ES-I3 (cell line): ENCODE measurements around the gene IGFBP2.

Source experiments
- H3K36me3 ChIP-seq: 2 replicates; pipeline ENCODE4 v1.6.1; 2013; ENCODE audit warnings: mild to moderate bottlenecking, low read length, control low read depth, moderate library complexity; ENCODE audit not compliant: insufficient read depth
- H3K4me1 ChIP-seq: 2 replicates; pipeline ENCODE4 v1.6.1; 2013; ENCODE audit warnings: mild to moderate bottlenecking, control low read depth, low read length; ENCODE audit not compliant: insufficient read depth
- H3K9ac ChIP-seq: 2 replicates; pipeline ENCODE4 v1.6.1; 2013; ENCODE audit warnings: low read depth, mild to moderate bottlenecking, low read length, moderate library complexity
- H3K9me3 ChIP-seq: 2 replicates; pipeline ENCODE4 v1.6.1; 2013; ENCODE audit warnings: mild to moderate bottlenecking, low read length, moderate library complexity; ENCODE audit not compliant: control insufficient read depth, insufficient read depth

Gene IGFBP2

GRCh38 chr2:216657980-216658379 lies 24.8 kb downstream of the IGFBP2 start:
- Histone ChIP-seq H3K9ac (no peak overlapping the region), H3K9me3 (no peaks in the 10 kb centered on the region), H3K4me1 (no peaks in the 10 kb centered on the region), H3K36me3 (peaks cover 9% of the 10 kb centered on the region; the same call in 1 of the 2 replicates)

GRCh38 chr2:216658757-216659156 lies 25.5 kb downstream of the IGFBP2 start:
- Histone ChIP-seq H3K9ac (no peak overlapping the region), H3K4me1 (no peaks in the 10 kb centered on the region), H3K9me3 (no peaks in the 10 kb centered on the region), H3K36me3 (peaks cover 9% of the 10 kb centered on the region; the same call in 1 of the 2 replicates)

DNA sequence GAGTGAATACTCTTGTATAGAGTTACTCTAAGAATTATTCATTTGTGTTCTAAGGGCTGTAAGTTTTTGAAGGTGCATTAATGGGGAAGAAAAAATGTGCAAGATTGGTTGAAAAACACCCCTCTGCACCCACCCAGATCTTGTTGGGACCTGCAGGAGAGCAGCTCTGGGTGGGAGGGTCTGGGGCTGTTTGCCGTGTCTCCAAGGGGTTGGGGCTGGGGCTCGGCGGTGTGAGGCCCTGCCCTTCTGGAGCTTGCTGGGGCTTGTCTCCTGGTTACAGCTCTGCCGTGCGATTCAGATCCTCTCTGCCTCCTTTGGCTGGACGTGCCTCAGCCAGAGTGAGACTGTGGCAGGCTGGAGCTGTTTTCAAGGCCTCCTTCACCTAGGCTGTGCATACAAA lies 26.1 kb downstream of the IGFBP2 start:
- no peak overlapping the region for H3K9ac ChIP-seq
- H3K4me1 ChIP-seq: no peaks in the 10 kb centered on the region; the same call in 1 of the 2 replicates
- H3K36me3 ChIP-seq: peaks cover 9% of the 10 kb centered on the region; the same call in 1 of the 2 replicates
- H3K9me3 ChIP-seq: no peaks in the 10 kb centered on the region

DNA sequence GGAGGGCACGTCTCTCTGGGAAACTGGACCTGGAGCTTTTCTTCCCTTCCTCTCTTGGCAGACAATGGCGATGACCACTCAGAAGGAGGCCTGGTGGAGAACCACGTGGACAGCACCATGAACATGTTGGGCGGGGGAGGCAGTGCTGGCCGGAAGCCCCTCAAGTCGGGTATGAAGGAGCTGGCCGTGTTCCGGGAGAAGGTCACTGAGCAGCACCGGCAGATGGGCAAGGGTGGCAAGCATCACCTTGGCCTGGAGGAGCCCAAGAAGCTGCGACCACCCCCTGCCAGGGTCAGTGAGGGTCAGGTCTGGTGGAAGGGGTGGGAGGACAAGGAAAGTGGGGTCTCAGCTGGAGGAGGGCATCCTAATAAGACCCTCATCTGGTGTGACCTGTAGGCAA lies 27.3 kb downstream of the IGFBP2 start:
- Histone ChIP-seq H3K9ac (no peak overlapping the region), H3K36me3 (peaks cover 5% of the 10 kb centered on the region; the same call in 1 of the 2 replicates)

GRCh38 chr2:216661051-216661450 lies 27.8 kb downstream of the IGFBP2 start:
- Histone ChIP-seq H3K9me3 (no peaks in the 10 kb centered on the region), H3K9ac (no peak overlapping the region), H3K36me3 (peaks cover 5% of the 10 kb centered on the region; the same call in 1 of the 2 replicates), H3K4me1 (peaks cover 2% of the 10 kb centered on the region; the same call in 1 of the 2 replicates)

More for the DNA sequence above, 27.3 kb downstream of the IGFBP2 start:
- no peaks in the 10 kb centered on the region; the same call in 1 of the 2 replicates for H3K4me1 ChIP-seq
- H3K9me3 ChIP-seq: no peaks in the 10 kb centered on the region

DNA sequence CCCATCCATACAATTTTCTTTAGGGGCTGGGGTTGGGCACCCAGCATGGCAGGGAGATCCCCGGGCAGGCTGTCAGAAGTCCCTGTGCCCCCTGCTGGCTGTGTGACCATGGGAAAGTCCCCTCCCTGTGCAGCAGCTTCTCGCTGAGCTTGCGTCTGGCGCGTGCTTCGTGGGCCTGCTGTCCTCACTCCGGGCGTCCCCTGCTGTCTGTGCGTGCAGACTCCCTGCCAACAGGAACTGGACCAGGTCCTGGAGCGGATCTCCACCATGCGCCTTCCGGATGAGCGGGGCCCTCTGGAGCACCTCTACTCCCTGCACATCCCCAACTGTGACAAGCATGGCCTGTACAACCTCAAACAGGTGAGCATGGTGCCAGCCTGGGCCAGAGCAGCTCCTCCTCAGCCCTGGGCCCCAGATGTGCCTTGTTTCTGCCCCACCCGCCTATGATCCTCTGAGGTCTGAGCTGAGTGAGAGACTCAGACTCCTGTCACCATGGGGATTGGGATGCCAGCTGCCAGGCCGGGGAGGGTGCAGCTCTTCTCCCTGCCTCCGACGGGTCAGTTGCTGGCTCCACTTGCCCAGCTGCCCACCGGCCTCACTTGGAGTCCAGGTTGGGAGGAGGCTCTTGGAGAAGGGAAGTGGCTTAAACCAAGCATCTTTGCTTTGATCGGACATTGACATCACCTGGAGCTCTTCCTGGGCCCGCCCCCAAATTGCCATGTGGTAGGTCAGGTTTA lies 28.6 kb downstream of the IGFBP2 start:
- Histone ChIP-seq H3K36me3 (peaks cover 5% of the 10 kb centered on the region; the same call in 1 of the 2 replicates), H3K9me3 (no peaks in the 10 kb centered on the region), H3K9ac (no peak overlapping the region), H3K4me1 (peaks cover 6% of the 10 kb centered on the region; the same call in 1 of the 2 replicates)

GRCh38 chr2:216663106-216663505 lies 29.9 kb downstream of the IGFBP2 start:
- Histone ChIP-seq H3K36me3 (peaks cover 5% of the 10 kb centered on the region; the same call in 1 of the 2 replicates), H3K9me3 (no peaks in the 10 kb centered on the region), H3K4me1 (peaks cover 6% of the 10 kb centered on the region; the same call in 1 of the 2 replicates), H3K9ac (no peak overlapping the region)

DNA sequence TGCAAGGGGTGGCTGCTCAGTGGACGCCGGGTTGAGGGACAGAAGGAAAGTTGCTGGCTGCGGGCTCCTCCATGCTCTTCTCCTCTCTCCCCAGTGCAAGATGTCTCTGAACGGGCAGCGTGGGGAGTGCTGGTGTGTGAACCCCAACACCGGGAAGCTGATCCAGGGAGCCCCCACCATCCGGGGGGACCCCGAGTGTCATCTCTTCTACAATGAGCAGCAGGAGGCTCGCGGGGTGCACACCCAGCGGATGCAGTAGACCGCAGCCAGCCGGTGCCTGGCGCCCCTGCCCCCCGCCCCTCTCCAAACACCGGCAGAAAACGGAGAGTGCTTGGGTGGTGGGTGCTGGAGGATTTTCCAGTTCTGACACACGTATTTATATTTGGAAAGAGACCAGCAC lies 30.6 kb downstream of the IGFBP2 start:
- Histone ChIP-seq H3K4me1 (peaks cover 6% of the 10 kb centered on the region; the same call in 1 of the 2 replicates), H3K36me3 (peaks cover 4% of the 10 kb centered on the region; the same call in 1 of the 2 replicates), H3K9me3 (no peaks in the 10 kb centered on the region), H3K9ac (no peak overlapping the region)

- Histone ChIP-seq H3K4me1 (peaks cover 6% of the 10 kb centered on the region; the same call in 1 of the 2 replicates), H3K9ac (no peak overlapping the region), H3K36me3 (no peaks in the 10 kb centered on the region; the same call in 1 of the 2 replicates), H3K9me3 (no peaks in the 10 kb centered on the region)
Observed at GRCh38 chr2:216664593-216665034, 31.4 kb downstream of the IGFBP2 start.

DNA sequence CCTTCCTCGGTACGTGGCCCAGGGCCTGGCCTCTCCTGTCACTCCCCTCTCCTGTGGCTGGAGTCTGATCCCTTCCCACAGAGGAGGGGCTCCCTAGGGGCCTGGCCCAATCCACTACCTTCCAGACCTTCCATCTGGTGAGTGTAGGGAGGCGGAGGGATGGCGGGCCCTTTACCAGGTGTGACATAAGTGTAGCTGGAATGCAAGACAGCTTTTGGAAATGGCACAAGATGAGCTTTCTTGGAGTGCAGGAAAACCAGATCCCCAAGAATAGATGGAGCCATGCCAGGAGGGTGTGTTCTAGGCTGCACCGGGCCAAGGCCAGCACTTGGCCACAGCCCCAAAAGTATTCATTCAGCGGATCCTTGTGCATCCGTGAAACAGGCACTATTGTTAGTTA lies 32.0 kb downstream of the IGFBP2 start:
- no peaks in the 10 kb centered on the region; the same call in 1 of the 2 replicates for H3K36me3 ChIP-seq
- no peaks in the 10 kb centered on the region for H3K9me3 ChIP-seq
- H3K4me1 ChIP-seq: peaks cover 6% of the 10 kb centered on the region; the same call in 1 of the 2 replicates
- no peak overlapping the region for H3K9ac ChIP-seq

DNA sequence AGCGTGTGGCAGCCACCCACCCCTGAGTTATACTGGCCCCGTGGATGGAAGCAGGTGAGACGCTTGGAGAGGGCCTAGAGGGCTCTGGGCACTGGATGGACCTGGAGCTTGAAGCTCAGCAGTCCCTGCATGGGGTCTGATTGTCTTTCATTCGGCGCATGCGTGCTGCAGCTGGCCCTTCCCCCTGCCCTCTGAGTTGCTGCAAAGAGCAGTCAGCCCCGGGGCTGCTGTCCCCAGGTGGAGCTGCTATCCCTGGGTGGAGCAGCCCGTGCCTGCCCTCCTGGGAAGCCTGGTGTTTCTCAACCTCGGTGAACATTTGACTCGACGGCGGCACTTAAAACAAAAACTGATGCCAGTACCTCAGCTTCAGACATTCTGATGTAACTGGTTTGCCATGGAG lies 32.5 kb downstream of the IGFBP2 start:
- Histone ChIP-seq H3K4me1 (peaks cover 6% of the 10 kb centered on the region; the same call in 1 of the 2 replicates), H3K9me3 (no peaks in the 10 kb centered on the region), H3K9ac (no peak overlapping the region), H3K36me3 (no peaks in the 10 kb centered on the region)

GRCh38 chr2:216666461-216667233 lies 33.4 kb downstream of the IGFBP2 start:
- H3K4me1 ChIP-seq: peaks cover 6% of the 10 kb centered on the region; the same call in 1 of the 2 replicates
- H3K9ac ChIP-seq: no peak overlapping the region
- no peaks in the 10 kb centered on the region for H3K36me3 ChIP-seq
- H3K9me3 ChIP-seq: no peaks in the 10 kb centered on the region

GRCh38 chr2:216670266-216671080 lies 37.3 kb downstream of the IGFBP2 start:
- Histone ChIP-seq H3K36me3 (no peaks in the 10 kb centered on the region), H3K4me1 (peaks cover 6% of the 10 kb centered on the region; the same call in 1 of the 2 replicates), H3K9me3 (no peaks in the 10 kb centered on the region), H3K9ac (no peak overlapping the region)

DNA sequence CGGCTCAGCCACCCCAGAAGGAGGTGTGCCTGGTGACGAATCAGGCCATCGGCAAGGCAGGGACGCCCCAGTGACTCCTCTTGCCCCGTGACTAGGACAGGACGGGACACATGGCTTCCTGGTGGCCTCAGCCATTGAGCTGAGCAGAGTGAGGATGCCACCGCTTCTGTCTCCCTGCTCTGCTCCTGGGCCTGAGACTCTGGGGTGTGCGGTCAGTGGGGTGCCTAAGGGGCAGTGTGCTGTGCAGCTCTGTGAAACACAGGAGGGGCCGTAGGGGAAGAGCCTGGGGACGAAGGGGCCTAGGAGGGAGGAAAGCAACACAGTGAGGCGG lies 37.8 kb downstream of the IGFBP2 start:
- no peaks in the 10 kb centered on the region for H3K9me3 ChIP-seq
- H3K4me1 ChIP-seq: peaks cover 4% of the 10 kb centered on the region; the same call in 1 of the 2 replicates
- H3K9ac ChIP-seq: no peak overlapping the region
- H3K36me3 ChIP-seq: no peaks in the 10 kb centered on the region
